SK-N-MC (cell line): ENCODE measurements around the gene B3GAT2.

Experiments used
- DNase-seq: peaks from one replicate; pipeline ENCODE4 v3.0.0-alpha.2; 2011; ENCODE audit warnings: low read depth, low spot score
- H3K27ac ChIP-seq: fragments of 200-600 bp; sonication (generic); 2 replicates; pipeline ENCODE4 v1.5.1; 2016; ENCODE audit warnings: mixed run types
- H3K36me3 ChIP-seq: fragments of 200-600 bp; sonication (generic); 2 replicates; pipeline ENCODE4 v1.6.1; 2017; ENCODE audit warnings: antibody characterized with exemption, low read length, mixed read lengths; ENCODE audit not compliant: insufficient read depth
- H3K4me3 ChIP-seq: fragments of 200-600 bp; sonication (generic); 2 replicates; pipeline ENCODE4 v1.5.1; 2016
- H3K9ac ChIP-seq: fragments of 200-600 bp; sonication (generic); 2 replicates; pipeline ENCODE4 v1.8.0; 2017; ENCODE audit warnings: mixed run types, mixed read lengths; ENCODE audit not compliant: insufficient read length
- H3K9me3 ChIP-seq: fragments of 200-600 bp; sonication (generic); 2 replicates; pipeline ENCODE4 v1.6.1; 2017; ENCODE audit warnings: low read depth, mild to moderate bottlenecking, antibody characterized with exemption, low read length, moderate library complexity, mixed read lengths
- EZH2 ChIP-seq: fragments of 200-600 bp; sonication (generic); IDR thresholded peaks from one replicate; pipeline ENCODE4 v1.6.1; 2017; ENCODE audit warnings: antibody characterized with exemption
- FOXP2 ChIP-seq: optimal IDR thresholded peaks from 2 replicates; pipeline ENCODE3; 2011; ENCODE audit warnings: mild to moderate bottlenecking, moderate library complexity; ENCODE audit not compliant: insufficient read depth; ENCODE audit errors: extremely low read length, control extremely low read depth
- POLR2AphosphoS5 ChIP-seq: IDR thresholded peaks from 2 replicates; pipeline ENCODE4 v1.6.1; 2012; ENCODE audit warnings: mild to moderate bottlenecking, low read depth, low read length, borderline replicate concordance

B3GAT2 gene

DNA sequence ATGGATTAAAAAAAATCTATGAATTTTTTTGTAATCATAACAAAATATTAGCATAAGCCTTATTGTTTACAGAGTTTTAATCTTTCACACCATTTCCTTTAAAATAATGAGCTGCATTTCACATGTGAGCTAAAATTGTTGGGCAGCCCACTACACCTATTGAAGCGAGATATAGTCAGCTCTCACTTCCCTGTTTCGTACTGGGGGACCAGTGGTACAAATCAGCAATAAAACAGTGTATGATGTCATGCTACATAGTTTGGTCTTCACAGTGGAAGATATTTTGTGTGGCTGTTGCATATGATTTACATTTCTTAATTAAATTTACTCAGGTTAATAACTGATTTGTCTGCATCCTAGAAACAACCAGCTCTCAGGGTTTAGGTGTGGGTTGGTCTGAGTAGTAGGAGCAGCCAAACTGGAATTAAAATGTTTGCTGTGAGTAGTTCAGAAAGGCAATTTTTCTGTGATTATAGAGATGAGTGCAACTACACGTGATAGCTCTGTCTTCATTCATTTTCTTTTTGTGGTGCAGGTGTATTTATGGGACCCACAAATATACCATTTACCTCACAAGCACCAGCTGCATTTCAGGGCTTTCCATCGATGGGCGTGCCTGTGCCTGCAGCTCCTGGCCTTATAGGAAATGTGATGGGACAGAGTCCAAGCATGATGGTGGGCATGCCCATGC is 99.3 kb downstream of the B3GAT2 start:
- H3K4me3 ChIP-seq: no peak overlapping the region
- no peak overlapping the region for H3K9ac ChIP-seq
- no peak overlapping the region for H3K27ac ChIP-seq
- H3K36me3 ChIP-seq: peaks cover 3% of the 10 kb centered on the region; the same call in 1 of the 2 replicates
- DNase-seq: no peak
- no peaks in the 10 kb centered on the region for H3K9me3 ChIP-seq
- no peak for TF ChIP-seq FOXP2
- TF ChIP-seq POLR2AphosphoS5: no peak
- no peak for TF ChIP-seq EZH2

DNA sequence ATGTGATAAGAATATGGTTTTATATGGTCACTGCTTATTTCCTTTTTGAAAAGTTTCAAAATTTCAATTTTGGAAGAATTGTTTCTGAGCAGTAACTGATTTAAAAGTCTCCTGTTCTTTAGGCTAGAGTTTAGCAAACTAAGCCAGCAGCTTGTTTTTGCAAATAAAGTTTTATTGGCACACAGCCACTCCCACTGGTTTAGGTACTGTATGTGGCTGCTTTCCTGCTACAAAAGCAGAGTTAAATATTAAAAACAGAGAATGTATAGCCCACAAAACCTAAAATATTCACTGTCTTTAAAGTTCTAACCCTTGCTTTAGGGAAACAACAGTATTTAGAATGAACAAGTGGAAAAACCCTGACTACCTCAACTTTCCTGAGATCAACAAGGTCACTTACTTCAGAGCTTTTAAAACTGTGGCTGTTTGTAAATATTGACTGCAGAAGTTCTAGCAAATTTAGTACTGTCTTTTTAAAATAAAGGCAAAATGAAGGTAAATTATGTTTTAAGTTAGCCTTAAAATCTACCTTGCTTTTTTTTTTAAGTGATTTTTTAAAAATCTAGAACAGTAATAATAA is 104.1 kb downstream of the B3GAT2 start:
- no peak for TF ChIP-seq FOXP2
- TF ChIP-seq POLR2AphosphoS5: no peak
- TF ChIP-seq EZH2: no peak
- Histone ChIP-seq H3K9me3 (no peaks in the 10 kb centered on the region), H3K4me3 (no peak overlapping the region), H3K9ac (no peak overlapping the region), H3K27ac (no peak overlapping the region), H3K36me3 (no peaks in the 10 kb centered on the region)
- no peak for DNase-seq

DNA sequence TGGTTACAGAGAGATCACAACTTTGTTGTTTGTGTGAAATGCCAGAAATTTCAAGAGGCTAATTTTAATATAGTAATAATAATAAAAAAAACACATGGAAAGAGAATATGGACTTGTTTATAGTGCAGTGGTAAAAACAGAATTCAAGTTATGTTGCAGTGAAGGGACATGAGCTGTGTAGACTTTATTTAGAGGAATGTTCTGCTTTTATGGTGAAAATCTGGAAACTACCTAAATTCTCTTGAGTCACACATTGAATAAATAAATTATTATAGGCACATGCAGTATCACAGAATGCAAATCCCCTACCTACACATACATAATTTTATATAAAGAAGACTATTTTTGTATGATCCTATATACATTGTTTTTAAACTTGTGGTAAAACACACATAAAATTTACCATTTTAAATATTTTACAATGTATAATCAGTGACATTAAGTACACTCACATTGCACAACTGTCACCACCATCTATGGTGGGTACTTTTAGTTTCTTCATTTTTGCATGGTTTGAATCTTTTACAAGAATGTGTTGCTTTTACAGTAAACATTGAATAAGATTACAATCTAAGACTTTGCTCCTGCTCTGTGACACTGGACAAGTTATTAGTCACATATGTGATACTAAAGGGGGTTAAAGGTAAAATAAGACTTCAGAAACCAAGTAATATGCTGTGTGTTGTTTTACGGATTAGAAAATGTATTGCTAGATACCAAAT is 107.4 kb downstream of the B3GAT2 start:
- H3K9me3 ChIP-seq: no peaks in the 10 kb centered on the region
- no peak for TF ChIP-seq POLR2AphosphoS5
- TF ChIP-seq EZH2: no peak
- no peak for TF ChIP-seq FOXP2
- H3K9ac ChIP-seq: no peak overlapping the region
- H3K4me3 ChIP-seq: no peak overlapping the region
- no peak for DNase-seq
- no peak overlapping the region for H3K27ac ChIP-seq
- H3K36me3 ChIP-seq: no peaks in the 10 kb centered on the region

DNA sequence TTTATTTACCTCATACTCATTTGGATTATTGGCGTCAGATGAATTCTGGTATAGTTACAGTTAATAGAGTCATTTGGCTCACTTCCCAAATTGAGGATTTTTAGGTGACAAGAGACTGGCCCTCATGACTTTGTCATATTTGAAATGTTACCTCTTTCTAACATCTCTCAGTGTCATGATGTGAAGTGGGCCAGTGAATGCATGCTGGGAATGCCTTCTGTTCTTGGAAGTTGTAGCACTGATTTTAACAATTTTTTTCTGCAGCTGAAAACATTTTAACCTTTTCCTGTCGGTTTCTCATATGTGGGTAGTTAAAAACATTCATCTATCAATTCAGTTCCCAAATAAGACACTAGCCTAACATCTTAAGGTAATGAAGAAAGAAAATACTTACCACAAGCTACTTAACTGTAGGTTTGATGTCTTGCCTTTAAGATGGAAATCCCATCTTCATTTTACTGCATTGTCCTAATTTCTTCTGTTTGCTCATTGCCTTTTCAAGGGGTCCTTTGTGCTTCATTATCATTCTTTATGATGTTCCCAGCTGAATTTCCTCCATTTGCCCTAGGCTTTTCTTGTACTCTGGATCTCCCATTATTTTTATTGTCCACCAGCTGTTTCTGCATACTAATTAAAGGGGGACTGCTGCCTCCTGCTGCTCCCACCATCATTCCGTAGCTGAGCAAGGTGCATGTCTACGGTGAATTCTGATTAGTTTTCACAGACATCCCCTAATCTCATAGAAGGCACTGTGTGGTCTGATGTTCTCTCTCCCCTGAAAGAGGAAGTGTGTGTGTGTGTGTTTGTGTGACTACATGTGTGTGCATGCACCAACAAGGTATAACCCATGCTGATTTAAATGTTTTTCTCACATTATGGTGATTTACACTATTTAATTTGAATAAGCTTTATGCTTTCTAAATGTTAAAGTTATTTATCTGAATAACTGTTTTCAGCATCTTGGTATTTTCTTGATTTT is 109.5 kb downstream of the B3GAT2 start:
- Histone ChIP-seq H3K4me3 (no peak overlapping the region), H3K9ac (no peak overlapping the region), H3K36me3 (no peaks in the 10 kb centered on the region), H3K27ac (no peak overlapping the region), H3K9me3 (no peaks in the 10 kb centered on the region)
- TF ChIP-seq FOXP2: no peak
- no peak for TF ChIP-seq EZH2
- no peak for TF ChIP-seq POLR2AphosphoS5
- no peak for DNase-seq

DNA sequence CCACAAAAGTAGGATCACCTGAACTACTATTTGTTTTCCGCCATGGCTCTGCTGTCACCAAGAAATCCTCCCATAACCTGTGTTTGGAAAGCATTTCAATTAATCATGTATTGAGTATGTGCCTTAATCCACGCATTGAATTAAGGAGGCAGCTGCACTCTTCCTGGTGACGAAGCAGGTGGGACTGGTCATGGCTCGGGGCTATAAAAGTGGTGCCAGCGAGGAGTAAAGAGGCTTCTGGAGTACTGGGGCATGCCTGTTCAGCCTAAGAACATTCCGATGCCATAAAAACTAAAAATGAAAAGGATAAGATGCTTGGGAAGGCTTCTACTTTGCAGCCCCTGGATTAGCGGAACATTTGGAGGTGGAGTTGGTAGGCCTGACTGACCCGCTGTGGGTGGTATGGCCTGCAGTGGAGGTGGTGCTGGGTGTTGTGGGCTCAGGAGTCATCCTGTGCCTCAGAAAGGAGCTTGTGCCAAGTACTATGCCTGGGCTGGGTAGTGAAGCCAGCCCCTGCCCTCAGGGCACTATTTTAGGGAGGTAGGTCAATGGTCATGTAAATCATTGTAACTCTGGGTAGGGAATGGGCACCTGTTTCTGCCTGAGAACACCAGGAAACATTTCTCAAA is 110.5 kb downstream of the B3GAT2 start:
- Histone ChIP-seq H3K4me3 (no peak overlapping the region), H3K9me3 (no peaks in the 10 kb centered on the region), H3K36me3 (no peaks in the 10 kb centered on the region), H3K9ac (no peak overlapping the region), H3K27ac (no peak overlapping the region)
- no peak for TF ChIP-seq FOXP2
- no peak for TF ChIP-seq POLR2AphosphoS5
- TF ChIP-seq EZH2: no peak
- DNase-seq: no peak

DNA sequence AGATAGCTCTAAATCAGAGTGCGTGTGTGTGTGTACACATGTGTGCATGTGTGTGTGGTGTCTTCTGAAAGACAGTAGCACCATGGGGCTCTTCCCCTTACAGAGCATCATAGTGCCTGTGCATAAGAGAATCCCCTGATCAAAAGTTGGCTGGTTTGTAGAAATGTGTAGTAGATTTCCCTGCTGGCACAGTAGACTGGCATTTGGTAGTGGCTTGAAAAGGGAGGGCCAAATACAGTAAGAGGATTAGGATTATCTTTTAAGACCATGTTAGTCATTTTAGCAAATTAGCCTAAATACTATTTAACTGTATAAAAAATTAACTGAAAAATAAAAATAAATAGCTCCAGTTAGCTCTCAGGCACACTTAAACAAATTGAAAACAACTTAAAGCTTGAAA is 112.6 kb downstream of the B3GAT2 start:
- Histone ChIP-seq H3K9me3 (no peaks in the 10 kb centered on the region), H3K4me3 (no peak overlapping the region), H3K27ac (no peak overlapping the region), H3K36me3 (no peaks in the 10 kb centered on the region), H3K9ac (no peak overlapping the region)
- DNase-seq: no peak
- TF ChIP-seq EZH2 (no peak), POLR2AphosphoS5 (no peak), FOXP2 (no peak)

DNA sequence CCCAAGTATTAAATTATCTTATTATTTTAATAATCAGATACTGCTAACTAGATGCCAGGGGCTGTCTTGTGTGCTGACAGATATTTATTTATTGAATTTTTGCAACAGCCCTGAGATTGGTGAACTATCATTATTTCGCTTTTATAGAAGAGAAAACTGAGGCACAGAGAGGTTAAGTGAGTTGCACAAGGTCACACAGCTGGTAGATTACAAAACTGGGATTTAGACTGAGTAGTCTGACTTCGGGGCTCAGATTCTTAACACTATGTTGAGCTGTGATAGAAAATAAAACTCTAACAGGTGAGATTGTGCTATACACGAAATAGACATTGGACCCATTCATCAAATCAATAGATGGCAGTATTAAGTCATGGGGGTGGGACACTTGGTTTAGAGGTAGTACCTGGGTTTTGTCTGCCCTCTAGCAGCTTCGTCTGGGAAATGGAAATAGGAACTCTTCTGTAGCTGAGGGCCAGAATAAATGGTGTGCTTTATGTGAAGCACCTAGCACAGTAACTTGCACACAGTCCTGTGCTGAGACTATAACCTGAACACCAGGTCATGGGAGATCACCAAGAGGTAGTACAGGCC is 113.4 kb downstream of the B3GAT2 start:
- Histone ChIP-seq H3K36me3 (no peaks in the 10 kb centered on the region), H3K27ac (no peak overlapping the region), H3K9ac (no peak overlapping the region), H3K9me3 (no peaks in the 10 kb centered on the region), H3K4me3 (no peak overlapping the region)
- no peak for TF ChIP-seq FOXP2
- no peak for TF ChIP-seq POLR2AphosphoS5
- TF ChIP-seq EZH2: no peak
- DNase-seq: no peak
